Fibroblast of lung (primary cell): ENCODE results near the gene NFKBIE.
A peak's percentile ranks its signal among the peaks of the same experiment; 100 is the strongest.

Experiments used
- CTCF ChIP-seq, 2 donors: IDR thresholded peaks in 1 of 2; conservative IDR thresholded peaks in 1 of 2; 1 replicate in 1 of 2; 2 replicates in 1 of 2; pipeline ENCODE4 v1.5.1; 2011 to 2012; ENCODE audit warnings: low read length in 2 of 2, control low read depth in 1 of 2, inconsistent platforms in 1 of 2, low read depth in 1 of 2, mild to moderate bottlenecking in 1 of 2
- EZH2 ChIP-seq: IDR thresholded peaks from 2 replicates; pipeline ENCODE4 v1.5.1; 2012; ENCODE audit warnings: low read length, control low read depth, mild to moderate bottlenecking; ENCODE audit errors: missing control alignments

DNA sequence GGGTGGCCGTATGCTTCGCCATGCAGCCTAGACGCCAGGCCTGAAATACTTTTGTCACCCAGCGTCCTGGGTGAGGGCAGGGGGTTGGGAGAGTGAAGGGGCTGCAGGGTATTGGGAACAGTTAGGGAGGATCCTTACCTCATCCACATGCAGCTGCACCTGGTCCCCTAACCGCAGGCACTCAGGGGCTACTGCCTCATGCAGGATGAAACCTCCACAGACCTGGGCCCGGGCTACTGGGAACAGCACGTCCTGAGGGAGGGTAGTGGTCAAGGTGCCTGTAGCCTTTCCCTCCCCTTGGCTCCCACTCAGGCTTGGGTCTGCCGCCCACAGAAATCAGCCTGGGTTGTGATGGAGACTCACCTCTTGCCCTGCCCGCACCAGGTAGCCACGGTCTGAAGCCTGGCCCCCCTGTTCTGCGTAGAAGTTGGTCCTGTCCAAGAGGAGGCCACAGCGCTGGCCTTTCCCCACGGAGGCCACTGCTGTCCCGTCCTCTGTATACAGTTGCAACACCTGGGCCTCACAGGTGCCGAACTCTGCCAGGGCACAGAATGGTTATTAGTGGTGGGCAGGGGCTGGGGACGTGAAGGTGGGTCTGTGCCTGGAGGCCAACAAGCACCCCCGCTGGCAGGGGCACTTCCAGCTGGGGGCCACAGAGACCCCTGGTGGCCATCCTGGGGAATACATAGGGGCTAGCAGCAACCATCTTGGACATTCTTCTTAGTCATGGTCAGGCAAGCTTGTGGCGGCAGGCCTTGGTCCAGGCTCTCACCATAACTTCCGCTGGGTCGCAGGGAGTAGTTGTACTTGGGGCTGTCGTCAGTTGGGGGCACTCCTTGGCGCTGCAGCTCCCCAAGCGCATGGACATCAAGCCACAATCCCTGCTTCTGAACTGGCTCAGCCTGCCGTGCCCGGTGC lies 39.2 kb upstream of the NFKBIE start:
- peak; percentile 54 to 79 for TF ChIP-seq CTCF (conservative IDR thresholded peaks at IDR 0.05 in 1 of 2, IDR thresholded peaks at IDR 0.05 in 1 of 2; ENCODE audit: low read depth in 1 of 2, low read length in 2 of 2)
- no peak for TF ChIP-seq EZH2
